Measurements from ENCODE around the gene PRDM5.

The PRDM5 gene

DNA sequence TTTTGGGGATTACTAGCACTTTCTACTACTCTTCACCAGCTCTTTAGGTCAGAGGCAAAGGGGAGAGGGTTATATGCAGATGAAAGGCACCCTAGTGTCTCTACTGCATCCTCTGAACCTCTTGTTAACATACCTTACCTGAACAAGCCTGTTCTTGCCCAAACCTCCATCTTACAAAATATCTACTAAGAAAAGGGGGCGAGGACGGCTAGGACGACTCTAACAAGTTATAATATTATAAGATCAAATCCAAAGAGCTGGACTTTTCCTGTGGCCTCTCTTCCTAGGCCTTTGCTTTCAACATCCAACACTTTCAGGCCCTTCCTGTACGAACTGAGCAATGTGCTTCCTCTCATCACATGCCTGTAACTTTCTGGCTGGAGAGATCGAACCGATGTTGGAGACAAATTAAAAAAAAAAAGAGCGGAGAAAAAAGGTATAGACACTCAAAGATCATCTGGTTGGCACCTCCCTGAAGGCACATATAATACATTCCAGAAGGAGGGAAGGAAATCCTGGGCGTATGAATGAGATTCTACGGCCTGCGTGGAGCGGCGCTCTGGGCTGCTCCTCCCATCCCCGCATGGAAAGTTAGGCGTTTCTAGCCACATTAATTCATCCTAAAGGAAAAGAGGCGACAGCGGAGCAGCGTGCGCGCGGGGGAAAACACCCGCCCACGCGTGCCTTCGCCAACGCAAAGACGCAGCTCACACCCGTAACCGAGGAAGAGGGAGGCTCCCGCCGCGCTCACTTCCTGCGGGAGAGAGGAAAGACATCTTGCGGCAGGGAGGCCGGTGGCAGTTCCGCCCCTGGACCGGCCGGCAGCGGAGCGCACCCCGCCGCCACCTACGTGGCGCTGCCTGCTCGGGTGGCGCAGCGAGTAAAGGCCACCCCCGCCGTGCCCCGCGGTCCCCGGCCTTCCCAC, 808 bp downstream of the PRDM5 start:
- Mint-ChIP-seq H3K27me3 (peaks cover 5% of the 10 kb centered on the region), H3K4me1 (peaks cover 23% of the 10 kb centered on the region), H3K36me3 (no peaks in the 10 kb centered on the region), H3K9me3 (no peaks in the 10 kb centered on the region), H3K27ac (peak overlapping the region; percentile 95), H3K4me3 (peak overlapping the region; percentile 99)

DNA sequence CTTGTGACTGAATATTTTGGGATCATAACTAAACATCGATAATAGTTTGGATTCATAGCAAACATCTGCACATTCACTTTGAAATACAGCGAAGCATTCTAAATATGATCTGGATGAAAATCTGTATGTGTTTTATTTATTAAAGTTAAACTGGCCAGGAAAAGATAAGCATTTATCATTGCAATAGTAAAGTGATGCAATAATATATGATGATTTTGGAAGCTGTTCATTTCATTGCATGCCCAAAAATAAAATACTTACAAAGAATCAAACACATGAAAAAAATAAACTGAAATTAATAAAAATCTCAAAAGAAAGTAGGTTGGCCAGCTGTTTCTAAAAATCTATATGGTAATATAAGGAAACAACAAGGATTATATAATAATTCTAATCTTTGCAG, 1.9 kb downstream of the PRDM5 start:
- Mint-ChIP-seq H3K27ac (no peak overlapping the region), H3K9me3 (no peaks in the 10 kb centered on the region), H3K4me3 (no peak overlapping the region), H3K4me1 (peaks cover 23% of the 10 kb centered on the region), H3K36me3 (no peaks in the 10 kb centered on the region), H3K27me3 (peaks cover 5% of the 10 kb centered on the region)

DNA sequence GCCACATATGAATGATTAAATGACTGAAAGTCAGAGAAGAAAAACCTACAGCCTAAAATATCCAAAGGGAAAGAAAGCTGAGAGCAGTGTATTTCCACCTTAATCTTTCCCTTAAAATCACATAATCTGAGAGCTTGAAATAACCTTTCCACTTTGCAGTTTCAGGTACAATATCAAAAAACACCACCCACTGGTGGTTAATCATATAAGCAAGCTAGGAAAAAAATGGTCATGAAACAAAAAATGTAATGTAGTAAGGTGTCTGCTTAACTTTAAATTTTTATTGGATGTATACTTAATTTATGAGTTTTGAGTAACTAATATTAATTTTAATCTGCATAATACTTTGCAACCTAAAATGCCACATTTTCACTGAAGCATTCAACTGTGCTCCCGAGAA, 3.2 kb downstream of the PRDM5 start:
- Mint-ChIP-seq H3K9me3 (no peaks in the 10 kb centered on the region), H3K4me3 (no peak overlapping the region), H3K4me1 (peaks cover 23% of the 10 kb centered on the region), H3K36me3 (no peaks in the 10 kb centered on the region), H3K27ac (no peak overlapping the region), H3K27me3 (peaks cover 5% of the 10 kb centered on the region)

DNA sequence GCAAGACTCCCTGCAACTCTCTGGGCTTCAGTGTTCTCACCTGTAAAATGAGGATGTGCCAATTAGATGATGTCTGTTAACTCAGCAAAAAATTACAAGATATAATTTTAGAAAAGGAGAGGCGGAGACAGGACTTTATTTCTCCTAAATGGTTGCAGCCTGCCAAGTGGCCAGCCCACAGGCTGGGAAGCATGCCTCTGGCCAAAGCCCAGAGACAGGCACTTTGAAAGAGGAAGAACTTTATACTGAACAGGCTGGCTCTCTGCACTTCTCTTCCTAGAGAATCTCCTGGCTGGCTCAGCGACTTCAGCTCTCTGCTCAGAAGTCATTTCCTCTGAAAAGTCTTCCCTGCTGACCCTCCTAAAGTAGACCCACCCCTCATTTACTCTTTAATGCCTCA, 3.7 kb downstream of the PRDM5 start:
- no peaks in the 10 kb centered on the region for H3K36me3 Mint-ChIP-seq
- H3K4me3 Mint-ChIP-seq: no peak overlapping the region
- H3K27me3 Mint-ChIP-seq: peaks cover 5% of the 10 kb centered on the region
- no peaks in the 10 kb centered on the region for H3K9me3 Mint-ChIP-seq
- H3K4me1 Mint-ChIP-seq: peaks cover 23% of the 10 kb centered on the region
- H3K27ac Mint-ChIP-seq: no peak overlapping the region

DNA sequence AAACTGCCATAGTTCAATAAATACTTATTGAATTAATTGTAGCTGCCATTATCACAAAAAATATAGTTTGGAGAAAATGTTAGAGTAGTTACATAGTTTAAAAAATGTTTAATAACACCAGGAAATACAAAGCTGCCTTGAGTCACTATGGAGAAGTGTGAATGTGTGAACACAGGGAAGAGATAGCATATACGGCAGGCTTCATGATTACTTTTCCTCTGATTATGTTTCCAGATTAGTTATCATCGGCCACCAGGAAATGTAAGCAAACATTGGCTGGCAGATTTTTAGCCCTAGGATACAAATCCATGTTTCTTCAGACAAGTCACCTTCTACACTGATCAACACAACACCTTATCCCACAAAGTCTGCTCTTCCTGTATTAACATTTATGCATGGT, 4.4 kb downstream of the PRDM5 start:
- Mint-ChIP-seq H3K36me3 (no peaks in the 10 kb centered on the region), H3K9me3 (no peaks in the 10 kb centered on the region), H3K4me3 (no peak overlapping the region), H3K27me3 (peaks cover 4% of the 10 kb centered on the region), H3K27ac (no peak overlapping the region), H3K4me1 (peaks cover 18% of the 10 kb centered on the region)

DNA sequence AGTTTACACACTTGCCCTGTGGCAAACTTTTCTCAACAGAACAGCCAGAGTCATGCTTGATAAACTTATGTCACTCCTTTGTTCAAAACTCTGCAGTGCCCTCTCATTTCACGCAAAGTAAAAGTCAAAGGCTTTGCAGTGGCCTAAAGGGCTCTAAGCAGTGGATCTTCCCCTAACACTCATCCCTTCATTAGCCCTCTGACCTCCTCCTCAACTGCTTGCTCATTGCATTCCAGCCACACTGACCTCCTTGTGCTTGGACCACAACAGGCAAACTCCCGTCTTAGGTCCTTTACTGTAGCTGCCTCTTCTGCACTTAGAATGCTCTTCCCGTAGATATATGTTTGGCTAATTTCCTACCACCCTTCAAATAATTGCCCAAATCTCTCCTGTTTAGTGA, 5.6 kb downstream of the PRDM5 start:
- Mint-ChIP-seq H3K36me3 (no peaks in the 10 kb centered on the region), H3K27me3 (peaks cover 5% of the 10 kb centered on the region), H3K4me1 (peaks cover 14% of the 10 kb centered on the region), H3K9me3 (no peaks in the 10 kb centered on the region), H3K4me3 (no peak overlapping the region), H3K27ac (no peak overlapping the region)

DNA sequence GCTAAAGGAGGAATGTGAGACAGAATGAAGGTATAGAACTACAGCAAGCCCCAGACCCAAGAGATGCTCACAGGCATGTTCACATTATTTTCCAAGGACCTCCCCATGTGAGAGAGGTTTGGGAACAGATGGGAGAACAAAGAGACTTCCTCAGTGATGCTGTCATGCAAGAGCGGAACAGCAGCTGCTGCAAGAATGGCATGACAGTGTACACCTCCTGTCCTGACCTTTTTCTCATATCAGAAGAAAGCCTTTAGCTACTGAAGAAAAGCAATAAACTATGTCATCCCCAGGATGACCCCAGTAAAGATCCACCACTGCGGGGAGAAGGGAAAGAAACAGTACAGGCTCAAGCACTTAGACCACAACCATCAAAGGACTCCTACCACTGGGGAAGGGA, 7.2 kb downstream of the PRDM5 start:
- Mint-ChIP-seq H3K27me3 (peaks cover 1% of the 10 kb centered on the region), H3K4me1 (peaks cover 13% of the 10 kb centered on the region), H3K9me3 (no peaks in the 10 kb centered on the region), H3K36me3 (no peaks in the 10 kb centered on the region), H3K27ac (no peak overlapping the region), H3K4me3 (no peak overlapping the region)

DNA sequence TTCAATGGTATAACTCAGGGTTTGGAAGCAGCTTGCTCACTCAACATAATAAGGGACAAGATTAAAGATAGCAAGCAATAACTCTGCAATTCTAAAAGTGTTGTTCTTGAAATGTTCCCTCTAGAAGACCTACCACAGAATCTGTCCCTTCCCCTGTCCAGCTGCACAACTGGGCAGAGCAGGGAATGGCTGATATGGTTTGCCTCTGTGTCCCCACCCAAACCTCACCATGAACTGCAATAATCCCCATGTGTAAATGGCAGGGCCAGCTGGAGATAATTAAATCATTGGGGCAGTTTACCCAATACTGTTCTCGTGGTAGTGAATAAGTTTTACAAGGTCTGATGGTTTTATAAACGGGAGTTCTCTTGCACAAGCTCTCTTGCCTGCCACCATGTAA, 19.1 kb downstream of the PRDM5 start:
- H3K4me1 Mint-ChIP-seq: no peaks in the 10 kb centered on the region
- no peaks in the 10 kb centered on the region for H3K36me3 Mint-ChIP-seq
- no peaks in the 10 kb centered on the region for H3K27me3 Mint-ChIP-seq
- H3K27ac Mint-ChIP-seq: no peak overlapping the region
- no peak overlapping the region for H3K4me3 Mint-ChIP-seq
- no peaks in the 10 kb centered on the region for H3K9me3 Mint-ChIP-seq

DNA sequence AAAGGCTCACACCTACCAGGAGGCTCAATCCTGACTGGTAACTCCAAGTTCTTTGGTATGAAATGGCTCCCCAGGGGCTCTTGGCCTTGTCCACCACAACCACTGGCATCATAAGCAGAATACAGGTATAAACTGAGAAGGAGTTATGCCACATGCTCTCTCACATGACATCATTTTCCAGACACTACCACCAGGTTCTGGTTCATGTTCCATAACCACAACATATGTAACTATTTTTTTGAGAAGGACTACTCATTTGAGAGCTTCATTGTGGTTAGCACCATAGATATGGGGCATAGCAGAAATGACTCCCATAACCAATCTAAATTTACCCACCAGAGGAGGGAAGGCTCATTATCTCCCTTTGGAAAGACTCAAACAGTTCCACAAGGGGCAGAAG, 19.6 kb downstream of the PRDM5 start:
- H3K27me3 Mint-ChIP-seq: no peaks in the 10 kb centered on the region
- no peak overlapping the region for H3K4me3 Mint-ChIP-seq
- H3K9me3 Mint-ChIP-seq: no peaks in the 10 kb centered on the region
- H3K4me1 Mint-ChIP-seq: no peaks in the 10 kb centered on the region
- no peaks in the 10 kb centered on the region for H3K36me3 Mint-ChIP-seq
- no peak overlapping the region for H3K27ac Mint-ChIP-seq

DNA sequence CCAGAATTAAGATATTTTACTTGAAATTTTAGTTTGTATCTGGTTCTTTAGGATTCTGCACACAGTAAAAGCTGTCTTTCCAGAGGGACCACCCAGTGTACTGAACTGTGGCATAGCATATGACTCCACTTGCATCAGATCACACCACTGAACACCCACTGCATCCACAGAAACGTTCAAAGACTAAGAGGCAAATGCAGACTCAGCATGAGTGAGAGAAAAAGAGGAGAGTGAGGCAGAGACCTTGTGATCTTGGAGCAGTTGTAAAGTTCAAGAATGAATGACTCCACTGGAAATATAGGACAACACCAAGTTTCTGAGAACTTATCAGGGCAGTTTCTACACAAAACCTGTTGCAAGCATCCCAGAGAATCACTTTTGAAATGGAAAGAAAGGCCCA, 20.8 kb downstream of the PRDM5 start:
- no peak overlapping the region for H3K4me3 Mint-ChIP-seq
- no peaks in the 10 kb centered on the region for H3K27me3 Mint-ChIP-seq
- no peaks in the 10 kb centered on the region for H3K4me1 Mint-ChIP-seq
- H3K27ac Mint-ChIP-seq: no peak overlapping the region
- H3K9me3 Mint-ChIP-seq: no peaks in the 10 kb centered on the region
- no peaks in the 10 kb centered on the region for H3K36me3 Mint-ChIP-seq

DNA sequence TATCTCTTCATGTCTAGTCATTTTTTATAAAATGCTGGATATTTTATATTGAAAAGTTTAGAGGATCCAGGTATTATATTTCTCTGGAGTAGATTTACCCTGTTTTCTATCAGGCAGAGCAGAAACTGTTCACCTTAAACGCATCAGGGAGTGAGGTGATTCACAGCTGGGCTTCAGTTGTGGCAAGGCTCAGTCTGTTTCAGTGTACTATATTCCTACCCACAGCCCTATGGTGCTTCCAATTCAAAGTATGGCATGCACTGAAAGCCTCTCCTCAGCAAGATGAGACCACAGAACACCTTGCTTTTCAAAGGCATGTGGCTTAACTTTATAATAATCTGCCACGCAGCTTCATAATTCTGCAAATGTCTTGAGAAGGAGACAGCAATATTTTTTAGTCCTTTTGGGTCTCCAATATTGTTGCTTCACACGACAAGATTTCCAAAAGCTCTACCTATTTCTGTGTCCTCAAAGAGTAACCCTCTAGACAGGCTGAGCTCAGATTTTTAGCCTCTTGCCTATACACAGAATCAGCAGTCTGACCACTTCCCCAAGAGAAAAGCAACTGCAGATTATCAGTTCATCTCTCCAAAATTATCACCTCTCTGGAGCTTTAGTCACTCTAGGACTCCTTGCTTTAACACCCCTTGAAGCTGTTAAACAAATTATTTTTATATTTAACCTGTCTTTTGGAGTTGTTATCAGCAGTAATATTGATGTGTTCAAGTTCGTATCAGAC, 24.4 kb downstream of the PRDM5 start:
- H3K27ac Mint-ChIP-seq: no peak overlapping the region
- no peaks in the 10 kb centered on the region for H3K4me1 Mint-ChIP-seq
- H3K9me3 Mint-ChIP-seq: no peaks in the 10 kb centered on the region
- no peak overlapping the region for H3K4me3 Mint-ChIP-seq
- H3K27me3 Mint-ChIP-seq: no peaks in the 10 kb centered on the region
- no peaks in the 10 kb centered on the region for H3K36me3 Mint-ChIP-seq

DNA sequence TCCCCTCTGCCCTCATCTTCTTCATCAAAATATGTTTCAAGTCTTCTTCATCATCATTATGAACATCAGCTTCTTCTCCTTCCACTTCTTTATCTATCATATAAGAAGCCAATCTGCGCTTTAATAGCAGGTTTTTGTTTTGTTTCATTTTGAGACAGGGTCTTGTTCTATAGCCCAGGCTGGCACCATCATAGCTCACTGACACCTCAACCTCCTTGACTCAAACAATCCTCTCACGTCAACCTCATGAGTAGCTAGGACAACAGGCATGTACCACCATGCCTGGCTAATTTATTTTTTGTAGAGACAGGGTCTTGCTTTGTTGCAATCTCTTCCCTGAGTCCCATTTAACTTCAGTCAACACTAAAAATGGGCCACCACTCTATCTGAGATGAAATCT, 27.0 kb downstream of the PRDM5 start:
- Mint-ChIP-seq H3K27ac (no peak overlapping the region), H3K27me3 (no peaks in the 10 kb centered on the region), H3K36me3 (peaks cover 5% of the 10 kb centered on the region), H3K9me3 (peaks cover 10% of the 10 kb centered on the region), H3K4me3 (no peak overlapping the region), H3K4me1 (no peaks in the 10 kb centered on the region)

DNA sequence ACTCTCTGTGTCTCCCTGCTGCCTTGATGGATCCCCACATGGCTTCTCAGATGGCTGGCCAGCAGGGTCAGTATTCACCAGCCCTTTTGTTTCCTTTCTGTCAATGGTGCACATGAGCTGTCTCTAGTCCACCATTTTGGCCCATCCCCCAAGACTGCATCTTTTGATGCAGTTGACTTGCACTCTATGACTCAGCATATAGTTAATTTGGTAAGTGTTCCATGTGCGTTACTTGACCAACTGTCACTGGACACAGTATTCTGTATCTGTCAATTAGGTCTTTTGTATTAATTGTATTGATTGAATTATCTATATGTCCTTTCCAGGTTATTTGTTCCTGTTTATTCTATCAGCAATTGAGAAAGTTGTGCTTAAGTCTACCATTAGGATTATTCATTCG, 29.2 kb downstream of the PRDM5 start:
- Mint-ChIP-seq H3K4me3 (no peak overlapping the region), H3K27ac (no peak overlapping the region), H3K4me1 (no peaks in the 10 kb centered on the region), H3K27me3 (no peaks in the 10 kb centered on the region), H3K9me3 (peaks cover 10% of the 10 kb centered on the region), H3K36me3 (peaks cover 5% of the 10 kb centered on the region)

DNA sequence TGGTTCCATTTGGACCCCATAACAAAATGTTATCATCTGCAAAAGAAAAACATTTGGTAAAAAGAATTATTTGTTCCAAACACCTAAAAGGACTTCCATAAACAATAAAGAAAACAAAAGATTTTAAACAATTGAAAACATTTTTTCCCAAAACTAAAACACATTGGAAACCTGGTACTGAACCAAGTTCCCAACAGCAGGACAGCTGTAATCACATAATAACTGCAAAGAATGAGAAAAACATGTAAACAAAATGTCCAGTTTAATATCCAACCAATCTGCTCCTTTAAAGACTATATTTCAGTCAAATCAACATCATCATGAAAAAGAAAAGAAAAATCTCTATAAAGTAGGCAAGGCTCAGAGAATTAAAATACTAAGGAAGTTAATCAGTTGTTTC, 36.3 kb downstream of the PRDM5 start:
- Mint-ChIP-seq H3K36me3 (peaks cover 2% of the 10 kb centered on the region), H3K4me3 (no peak overlapping the region), H3K27me3 (no peaks in the 10 kb centered on the region), H3K4me1 (no peaks in the 10 kb centered on the region), H3K9me3 (peaks cover 2% of the 10 kb centered on the region), H3K27ac (no peak overlapping the region)

DNA sequence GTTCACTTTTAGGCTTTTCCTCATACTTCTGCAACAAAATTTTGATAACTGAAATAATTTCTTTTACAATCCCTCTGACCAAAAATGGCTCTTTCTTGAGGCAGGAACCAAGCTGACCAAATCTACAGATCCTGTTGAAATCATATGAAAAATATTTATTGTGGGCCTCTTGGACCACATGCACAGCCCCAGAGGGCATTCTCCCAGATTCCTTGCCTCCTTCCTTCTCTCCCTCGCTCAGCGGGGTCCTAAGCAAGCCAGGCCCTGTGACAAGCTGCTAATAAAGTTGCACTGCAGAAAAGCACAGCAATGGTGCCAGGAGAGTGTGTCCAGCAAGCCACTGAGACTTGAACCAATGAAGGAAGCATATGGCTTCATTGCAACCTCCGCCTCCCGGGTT, 40.7 kb downstream of the PRDM5 start:
- H3K9me3 Mint-ChIP-seq: no peaks in the 10 kb centered on the region
- H3K4me3 Mint-ChIP-seq: no peak overlapping the region
- H3K4me1 Mint-ChIP-seq: no peaks in the 10 kb centered on the region
- H3K27me3 Mint-ChIP-seq: no peaks in the 10 kb centered on the region
- no peak overlapping the region for H3K27ac Mint-ChIP-seq
- H3K36me3 Mint-ChIP-seq: no peaks in the 10 kb centered on the region

DNA sequence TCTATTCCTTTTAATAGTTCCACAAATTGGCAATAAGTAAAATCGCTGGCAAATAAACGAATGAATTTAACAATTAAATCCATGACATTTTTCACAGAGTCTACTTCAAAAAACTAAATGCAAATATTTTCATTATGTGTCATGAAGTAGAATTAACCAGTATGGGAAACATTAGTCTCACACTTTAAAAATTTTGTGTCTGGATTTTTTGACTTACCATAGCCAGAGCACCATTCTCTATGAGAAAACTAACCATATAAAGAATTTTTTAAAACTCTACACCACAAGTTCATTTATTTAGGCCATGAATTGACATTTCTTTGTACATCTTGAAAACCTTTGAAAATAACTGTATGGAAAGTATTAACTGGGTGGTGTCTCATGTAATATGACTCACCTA, 41.2 kb downstream of the PRDM5 start:
- H3K9me3 Mint-ChIP-seq: no peaks in the 10 kb centered on the region
- no peaks in the 10 kb centered on the region for H3K4me1 Mint-ChIP-seq
- H3K27ac Mint-ChIP-seq: no peak overlapping the region
- no peaks in the 10 kb centered on the region for H3K36me3 Mint-ChIP-seq
- no peaks in the 10 kb centered on the region for H3K27me3 Mint-ChIP-seq
- H3K4me3 Mint-ChIP-seq: no peak overlapping the region

All from activated naive CD4-positive, alpha-beta T cell treated with anti-CD3 and anti-CD28 coated beads, Interleukin-2, amount 50 U/mL, for 24 hours (primary cell).